HepG2 (cell line): ENCODE data around the gene ATP2B2. TPM values are rescaled to one million over a fixed set of nuclear protein-coding genes. Genes with fewer than 3 reads are reported as not detected.

Experiments
- ARNTL ChIP-seq: sonication (generic); formaldehyde crosslinking; IDR thresholded peaks from 2 replicates; pipeline ENCODE4 v1.4.0; 2020; ENCODE audit warnings: mild to moderate bottlenecking, missing genetic modification reagents
- BCLAF1 ChIP-seq: fragments of 450-650 bp; IDR thresholded peaks from 2 replicates; pipeline ENCODE4 v1.6.1; 2017; ENCODE audit warnings: mild to moderate bottlenecking
- DRAP1 ChIP-seq: IDR thresholded peaks from 2 replicates; pipeline ENCODE4 v1.6.1; 2016; ENCODE audit warnings: missing genetic modification reagents, missing compliant biosample characterization
- ETS1 ChIP-seq: sonication (generic); formaldehyde crosslinking; IDR thresholded peaks from 2 replicates; pipeline ENCODE4 v1.4.0; 2020; ENCODE audit warnings: missing genetic modification reagents
- GATAD2A ChIP-seq: IDR thresholded peaks from 2 replicates; pipeline ENCODE4 v1.6.1; 2016
- GPBP1L1 ChIP-seq: sonication (generic); formaldehyde crosslinking; IDR thresholded peaks from 2 replicates; pipeline ENCODE4 v1.5.0; 2020; ENCODE audit warnings: mild to moderate bottlenecking, missing genetic modification reagents
- GZF1 ChIP-seq: sonication (generic); formaldehyde crosslinking; IDR thresholded peaks from 2 replicates; pipeline ENCODE4 v1.5.1; 2020; ENCODE audit warnings: mild to moderate bottlenecking, missing genetic modification reagents
- MTA1 ChIP-seq: sonication (generic); formaldehyde crosslinking; IDR thresholded peaks from 2 replicates; pipeline ENCODE4 v1.4.0; 2020; ENCODE audit warnings: missing genetic modification reagents, mild to moderate bottlenecking, borderline replicate concordance
- SMC3 ChIP-seq: IDR thresholded peaks from 2 replicates; pipeline ENCODE4 v1.6.1; 2011; ENCODE audit warnings: low read length, improper control_type of control experiment
- SNAI1 ChIP-seq: sonication (generic); formaldehyde crosslinking; IDR thresholded peaks from 2 replicates; pipeline ENCODE4 v1.5.0; 2020; ENCODE audit warnings: mild to moderate bottlenecking, missing genetic modification reagents, borderline replicate concordance
- TBL1XR1 ChIP-seq: fragments of 150-350 bp; IDR thresholded peaks from 2 replicates; pipeline ENCODE4 v1.6.1; 2014; ENCODE audit warnings: borderline replicate concordance, low read length; ENCODE audit not compliant: partially characterized antibody
- THYN1 ChIP-seq: sonication (generic); formaldehyde crosslinking; IDR thresholded peaks from 2 replicates; pipeline ENCODE4 v1.8.1; 2023; ENCODE audit warnings: low read depth, mild to moderate bottlenecking, moderate library complexity, missing genetic modification reagents, borderline replicate concordance
- ZBTB14 ChIP-seq: sonication (generic); formaldehyde crosslinking; IDR thresholded peaks from 2 replicates; pipeline ENCODE4 v1.4.0; 2020; ENCODE audit warnings: missing genetic modification reagents
- ZHX1 ChIP-seq: sonication (generic); formaldehyde crosslinking; IDR thresholded peaks from 2 replicates; pipeline ENCODE4 v1.8.1; 2022; ENCODE audit warnings: low read depth, mild to moderate bottlenecking, missing genetic modification reagents
- ZNF256 ChIP-seq: sonication (generic); formaldehyde crosslinking; conservative IDR thresholded peaks from 2 replicates; pipeline ENCODE4 v1.4.0; 2020; ENCODE audit warnings: missing genetic modification reagents
- ZNF362 ChIP-seq: sonication (generic); formaldehyde crosslinking; IDR thresholded peaks from 2 replicates; pipeline ENCODE4 v1.4.0; 2020; ENCODE audit warnings: missing genetic modification reagents, mild to moderate bottlenecking, borderline replicate concordance
- ZNF619 ChIP-seq: sonication (generic); formaldehyde crosslinking; IDR thresholded peaks from 2 replicates; pipeline ENCODE4 v1.4.0; 2020; ENCODE audit warnings: mild to moderate bottlenecking, missing genetic modification reagents
- polyA plus RNA-seq, 8 experiments: library from polyadenylated mRNA; depleted of rRNA in 3 of 8; stranded (reverse) in 7 of 8; unstranded in 1 of 8; fragments of >200 nt; fragmentation: Illumina TruSeq in 4 of 8; extraction: Trizol in 4 of 8; gene quantifications; 2 replicates each; pipeline versions ENCODE4 v1.2.1 to v1.2.3, GENCODE V29; 2011 to 2016; ENCODE audit warnings: low read depth in 4 of 8, missing spikeins in 1 of 8, mixed read lengths in 1 of 8; ENCODE audit not compliant: insufficient read depth in 1 of 8
- total RNA-seq, 5 experiments: library from RNA; depleted of rRNA; stranded (reverse); fragments of >200 nt; fragmentation: Illumina TruSeq; extraction: Trizol; gene quantifications; 2 replicates each; pipeline ENCODE4 v1.2.3, GENCODE V29; 2016; ENCODE audit warnings: low read depth in 1 of 5

Gene ATP2B2
- total and polyA plus RNA-seq, 2 of the 13 experiments (the other 11 are each of a cell fraction or from before 2014, with no cell fraction given), result 1.5 to 2.3 TPM

- TF ChIP-seq ZBTB14 (CRISPR knock-in tag) (peak; percentile 30; the same call in 1 of the 2 replicates), SNAI1 (CRISPR knock-in tag) (no peak; the same call in 1 of the 2 replicates), THYN1 (CRISPR knock-in tag) (no peak), SMC3 (peak; percentile 55), TBL1XR1 (no peak), MTA1 (no peak), BCLAF1 (no peak), DRAP1 (CRISPR knock-in tag) (peak; percentile 71), GZF1 (CRISPR knock-in tag) (peak; percentile 89), ETS1 (CRISPR knock-in tag) (peak; percentile 97), ZNF619 (CRISPR knock-in tag) (no peak), ZHX1 (CRISPR knock-in tag) (peak; percentile 80; the same call in 1 of the 2 replicates), ARNTL (CRISPR knock-in tag) (peak; percentile 84), GPBP1L1 (CRISPR knock-in tag) (no peak), GATAD2A (CRISPR knock-in tag) (peak; percentile 71), ZNF256 (CRISPR knock-in tag) (peak; percentile 98), ZNF362 (no peak)
Observed at GRCh38 chr3:10459954-10460754, 45.2 kb downstream of the ATP2B2 start (continued).
